A673 (cell line): Measurements from ENCODE around the gene PROKR2. TPM values are rescaled to one million over a fixed set of nuclear protein-coding genes. Genes with fewer than 3 reads are reported as not detected.

Experiments used
- BruUV-seq: library from RNA; stranded (reverse); fragments of 400-500 nt; replicated peaks from 2 replicates; lab custom pipeline; 2021; lab: Mats Ljungman, UMichigan
- CTCF ChIA-PET: fragments of 300-600 bp; sonication (Branson Sonifier 250); formaldehyde crosslinking; loops from one replicate; lab custom pipeline; 2022; ENCODE audit warnings: antibody characterized with exemption; lab: Charles Lee
- POLR2A ChIA-PET: fragments of 300-600 bp; sonication (Branson Sonifier 250); formaldehyde crosslinking; loops from one replicate; lab custom pipeline; 2022; ENCODE audit warnings: antibody characterized with exemption; ENCODE audit not compliant: low non-redundant PET; lab: Charles Lee
- DNase-seq: peaks from one replicate; pipeline ENCODE4 v3.0.0-alpha.2; 2015; ENCODE audit warnings: low spot score
- H3K27ac ChIP-seq: fragments of 200-600 bp; sonication (generic); 2 replicates; pipeline ENCODE4 v1.5.1; 2016; ENCODE audit warnings: mixed run types, low read depth, mild to moderate bottlenecking, mixed read lengths, antibody characterized with exemption, low read length; ENCODE audit not compliant: poor library complexity, severe bottlenecking
- H3K27me3 ChIP-seq: fragments of 200-600 bp; sonication (generic); replicated peaks from 2 replicates; pipeline ENCODE4 v1.6.1; 2017; ENCODE audit warnings: mixed run types, low read depth, mild to moderate bottlenecking, mixed read lengths, antibody characterized with exemption, low read length; ENCODE audit not compliant: insufficient read depth, poor library complexity
- H3K36me3 ChIP-seq: fragments of 200-600 bp; sonication (generic); 2 replicates; pipeline ENCODE4 v1.6.1; 2016; ENCODE audit warnings: mixed run types, mild to moderate bottlenecking, mixed read lengths, antibody characterized with exemption, low read length; ENCODE audit not compliant: insufficient read depth, poor library complexity, severe bottlenecking
- H3K4me1 ChIP-seq: fragments of 200-600 bp; sonication (generic); 2 replicates; pipeline ENCODE4 v1.6.1; 2017; ENCODE audit warnings: mixed run types, mild to moderate bottlenecking, mixed read lengths, antibody characterized with exemption, low read length; ENCODE audit not compliant: insufficient read depth, poor library complexity, severe bottlenecking
- H3K4me3 ChIP-seq: fragments of 200-600 bp; sonication (generic); 2 replicates; pipeline ENCODE4 v1.5.1; 2016; ENCODE audit warnings: low read depth, mixed run types, mild to moderate bottlenecking, mixed read lengths, low read length; ENCODE audit not compliant: poor library complexity, severe bottlenecking
- H3K9me3 ChIP-seq: fragments of 200-600 bp; sonication (generic); 2 replicates; pipeline ENCODE4 v1.6.1; 2016; ENCODE audit warnings: mixed run types, low read depth, mild to moderate bottlenecking, mixed read lengths, antibody characterized with exemption, low read length; ENCODE audit not compliant: poor library complexity, severe bottlenecking
- CTCF ChIP-seq: fragments of 300-800, 200-600 bp; sonication (generic); conservative IDR thresholded peaks from 2 replicates; pipeline ENCODE4 v1.5.1; 2017; ENCODE audit warnings: low read depth, mild to moderate bottlenecking, antibody characterized with exemption, low read length, moderate library complexity, mixed read lengths
- EZH2 ChIP-seq: fragments of 200-600 bp; sonication (generic); IDR thresholded peaks from 2 replicates; pipeline ENCODE4 v1.6.1; 2017; ENCODE audit warnings: borderline replicate concordance, low read depth, mild to moderate bottlenecking, mixed read lengths, antibody characterized with exemption, low read length; ENCODE audit not compliant: poor library complexity, severe bottlenecking
- intact Hi-C: fragments of 100-400 bp; cut with micrococcal nuclease; formaldehyde crosslinking; loops from one replicate; pipeline ENCODE4 v1.10.0; 2022; ENCODE audit not compliant: unreplicated experiment
- total RNA-seq: library from RNA; stranded (reverse); gene quantifications from 2 replicates; pipeline ENCODE4 v1.2.3, GENCODE V29; 2021

PROKR2 gene
- total RNA-seq, 1 experiment from 2014 or later, result not detected

GRCh38 chr20:5328268-5328667, 11.5 kb upstream of the PROKR2 start:
- no peak overlapping the region for H3K4me3 ChIP-seq
- no peak for DNase-seq
- ChIA-PET POLR2A (no interaction called here), CTCF (no interaction called here)
- TF ChIP-seq EZH2 (no peak), CTCF (no peak)
- H3K27me3 ChIP-seq, result peaks cover 73% of the 10 kb centered on the region
- no peaks in the 10 kb centered on the region for H3K4me1 ChIP-seq
- intact Hi-C loops, result no loop called here
- no TSS peak for BruUV-seq
- no peaks in the 10 kb centered on the region for H3K36me3 ChIP-seq
- no peaks in the 10 kb centered on the region for H3K9me3 ChIP-seq
- H3K27ac ChIP-seq, result no peak overlapping the region

- ChIA-PET POLR2A (no interaction called here), CTCF (no interaction called here)
- no peak for DNase-seq
- intact Hi-C loops, result no loop called here
- Histone ChIP-seq H3K36me3 (no peaks in the 10 kb centered on the region), H3K27me3 (peaks cover 73% of the 10 kb centered on the region), H3K4me3 (no peak overlapping the region), H3K27ac (no peak overlapping the region), H3K4me1 (no peaks in the 10 kb centered on the region), H3K9me3 (no peaks in the 10 kb centered on the region)
- TF ChIP-seq CTCF (no peak), EZH2 (no peak)
- no TSS peak for BruUV-seq
These were observed 10.6 kb upstream of the PROKR2 start for GRCh38 chr20:5327356-5327755.

GRCh38 chr20:5315807-5316187, 957 bp downstream of the PROKR2 start:
- no peak for DNase-seq
- Histone ChIP-seq H3K4me1 (no peaks in the 10 kb centered on the region), H3K27ac (no peak overlapping the region), H3K9me3 (no peaks in the 10 kb centered on the region), H3K27me3 (peaks cover 91% of the 10 kb centered on the region), H3K4me3 (no peak overlapping the region), H3K36me3 (no peaks in the 10 kb centered on the region)
- intact Hi-C loops, result no loop called here
- CTCF ChIA-PET, result no interaction called here
- no TSS peak for BruUV-seq
- POLR2A ChIA-PET, result no interaction called here
- TF ChIP-seq EZH2, result no peak
- TF ChIP-seq CTCF, result no peak
